K562 (cell line): ENCODE measurements around the gene ATP6V1F. TPM values are rescaled to one million over a fixed set of nuclear protein-coding genes. Genes with fewer than 3 reads are reported as not detected.

Experiments
- CHD7 ChIP-seq: fragments of 200-600 bp; sonication (generic); IDR thresholded peaks from one replicate; pipeline ENCODE4 v1.6.1; 2012; ENCODE audit warnings: mild to moderate bottlenecking, low read depth, low read length, inconsistent platforms
- CXXC5 ChIP-seq: fragments of 250-450 bp; sonication (Bioruptor Pico); IDR thresholded peaks from 2 replicates; pipeline ENCODE4 v1.8.0; 2022; ENCODE audit warnings: inconsistent platforms, mild to moderate bottlenecking, moderate library complexity
- GATA2 ChIP-seq: sonication (generic); formaldehyde crosslinking; IDR thresholded peaks from 2 replicates; pipeline ENCODE4 v1.4.0; 2020; ENCODE audit warnings: mild to moderate bottlenecking, missing genetic modification reagents
- KAT8 ChIP-seq: fragments of 450-650 bp; IDR thresholded peaks from 2 replicates; pipeline ENCODE4 v1.6.1; 2016; ENCODE audit warnings: low read depth, mild to moderate bottlenecking
- KDM4B ChIP-seq, 2 experiments: fragments of 450-650 bp in 1 of 2; sonication (generic) in 1 of 2; IDR thresholded peaks; 2 replicates each; pipeline ENCODE4 v1.6.1; 2016 to 2017; ENCODE audit warnings: borderline replicate concordance in 2 of 2, antibody characterized with exemption in 1 of 2, low read depth in 1 of 2, mild to moderate bottlenecking in 1 of 2
- MAFG ChIP-seq: fragments of 450-650 bp; conservative IDR thresholded peaks from 2 replicates; pipeline ENCODE4 v1.6.1; 2016; ENCODE audit warnings: missing genetic modification characterization, missing compliant biosample characterization
- NCOA4 ChIP-seq: fragments of 450-650 bp; IDR thresholded peaks from 2 replicates; pipeline ENCODE4 v1.6.1; 2018; ENCODE audit warnings: mild to moderate bottlenecking; ENCODE audit not compliant: partially characterized antibody
- NELFE ChIP-seq: IDR thresholded peaks from 2 replicates; pipeline ENCODE4 v1.6.1; 2011; ENCODE audit warnings: mild to moderate bottlenecking; ENCODE audit not compliant: insufficient read depth, insufficient read length
- NFIC ChIP-seq: fragments of 450-650 bp; IDR thresholded peaks from 2 replicates; pipeline ENCODE4 v1.6.1; 2017; ENCODE audit warnings: mild to moderate bottlenecking, inconsistent platforms
- SAFB2 ChIP-seq: fragments of 200-400 bp; formaldehyde crosslinking; IDR thresholded peaks from 2 replicates; pipeline ENCODE4 v1.6.1; 2018; ENCODE audit warnings: borderline replicate concordance, low read length, low read depth, moderate library complexity; ENCODE audit not compliant: severe bottlenecking
- SMARCE1 ChIP-seq: fragments of 450-650 bp; IDR thresholded peaks from 2 replicates; pipeline ENCODE4 v1.7.1; 2016; ENCODE audit warnings: mild to moderate bottlenecking
- SP1 ChIP-seq: sonication (generic); formaldehyde crosslinking; IDR thresholded peaks from 2 replicates; pipeline ENCODE4 v1.8.1; 2022; ENCODE audit warnings: mild to moderate bottlenecking, missing genetic modification reagents
- TEAD4 ChIP-seq, 2 experiments: sonication (generic) in 1 of 2; formaldehyde crosslinking in 1 of 2; IDR thresholded peaks; 2 replicates each; pipeline versions ENCODE4 v1.6.1 to v1.8.0; 2012 to 2022; ENCODE audit warnings: borderline replicate concordance in 1 of 2, inconsistent platforms in 1 of 2, low read length in 1 of 2, mild to moderate bottlenecking in 1 of 2, missing genetic modification reagents in 1 of 2
- ZFP30 ChIP-seq: fragments of 250-450 bp; sonication (Bioruptor Pico); IDR thresholded peaks from 2 replicates; pipeline ENCODE4 v1.8.0; 2022; ENCODE audit warnings: moderate library complexity, mild to moderate bottlenecking, inconsistent platforms, borderline replicate concordance
- ZFPM2 ChIP-seq: fragments of 250-450 bp; sonication (Bioruptor Pico); IDR thresholded peaks from 2 replicates; pipeline ENCODE4 v1.5.1; 2022; ENCODE audit warnings: mild to moderate bottlenecking
- ZNF124 ChIP-seq: sonication (generic); formaldehyde crosslinking; IDR thresholded peaks from 2 replicates; pipeline ENCODE4 v1.8.1; 2022; ENCODE audit warnings: missing genetic modification reagents
- polyA plus RNA-seq, 8 experiments: library from polyadenylated mRNA; depleted of rRNA in 4 of 8; stranded (reverse) in 5 of 8; unstranded in 3 of 8; fragments of >200 nt; fragmentation: Nextera tagmentation in 2 of 8; fragmentation: Illumina TruSeq in 1 of 8; extraction: Ambion mirVana in 2 of 8; extraction: Trizol in 1 of 8; gene quantifications; 2 replicates each; pipeline versions ENCODE4 v1.2.1 to v1.2.3, GENCODE V29; 2011 to 2014; ENCODE audit warnings: inconsistent platforms in 1 of 8, missing spikeins in 1 of 8
- total RNA-seq, 7 experiments: library from RNA; depleted of rRNA in 6 of 7; stranded (reverse); fragments of >200 nt in 6 of 7; fragmentation: Illumina TruSeq in 2 of 7; extraction: Trizol in 2 of 7; gene quantifications; 2 replicates each; pipeline versions ENCODE4 v1.2.1 to v1.2.3, GENCODE V29; 2011 to 2021; ENCODE audit warnings: low replicate concordance in 1 of 7

ATP6V1F gene
- total and polyA plus RNA-seq, 9 of the 15 experiments (the other 6 are each of a cell fraction or from before 2014, with no cell fraction given) = 206 to 1,123 (median 542) TPM

- no peak for TF ChIP-seq CHD7
- TF ChIP-seq NCOA4 = no peak
- TF ChIP-seq ZNF124 = no peak
- TF ChIP-seq KDM4B (IDR thresholded peaks at IDR 0.05; ENCODE audit: borderline replicate concordance in 2 of 2, low read depth in 1 of 2) = peak in 1 of 2 experiments; percentile 80; a peak in 1 of 4 replicates
- no peak for TF ChIP-seq ZFPM2
- TF ChIP-seq GATA2 (CRISPR knock-in tag) = no peak
- TF ChIP-seq CXXC5 (CRISPR knock-in tag) = peak; percentile 74
- TF ChIP-seq SP1 (CRISPR knock-in tag) = peak; percentile 64
- no peak for TF ChIP-seq ZFP30 (CRISPR knock-in tag)
- no peak; the same call in 1 of the 2 replicates for TF ChIP-seq TEAD4 (IDR thresholded peaks at IDR 0.05; ENCODE audit: low read length)
- TF ChIP-seq TEAD4 (CRISPR knock-in tag; IDR thresholded peaks at IDR 0.05; ENCODE audit: borderline replicate concordance) = peak; percentile 40; the same call in 1 of the 2 replicates
- peak; percentile 54; the same call in 1 of the 2 replicates for TF ChIP-seq SMARCE1
- no peak for TF ChIP-seq KAT8
- TF ChIP-seq NELFE = no peak
- no peak for TF ChIP-seq MAFG (tag)
- 0 out of 2 replicates have a peak, but pooled peaks have one; percentile 12 for TF ChIP-seq NFIC
- no peak for TF ChIP-seq SAFB2
Observed at GRCh38 chr7:128830231-128831177, 32.2 kb upstream of the ATP6V1F start, which contains the start of gene FLNC (continued).
